Measurements from ENCODE around the gene CCDC167. TPM values are rescaled to one million over a fixed set of nuclear protein-coding genes. Genes with fewer than 3 reads are reported as not detected.

CCDC167 gene
- total RNA-seq, 1 donor from 2014 or later, result 24.0 TPM

- H3K4me3 ChIP-seq (ENCODE audit: insufficient read depth, low read depth, low read length), result no peak overlapping the region
- H3K4me1 ChIP-seq (ENCODE audit: insufficient read depth, low read length), result peaks cover 26% of the 10 kb centered on the region
- DNase-seq (ENCODE audit: low read depth), result peak; percentile 83
- no peaks in the 10 kb centered on the region for H3K27me3 ChIP-seq (ENCODE audit: insufficient read depth, low read length)
- H3K4me3 Mint-ChIP-seq (ENCODE audit: unreplicated experiment), result no peak overlapping the region
- no peaks in the 10 kb centered on the region for H3K79me2 ChIP-seq (ENCODE audit: insufficient read depth, low read length)
- FAIRE-seq, result peak; percentile 13
- peak overlapping the region; percentile 81 for H3K27ac ChIP-seq (ENCODE audit: low read depth, low read length)
- TF ChIP-seq CTCF (IDR thresholded peaks at IDR 0.05; ENCODE audit: insufficient read depth, low read depth, low read length) (no peak), EZH2 (IDR thresholded peaks at IDR 0.05; ENCODE audit: insufficient read depth, low read length) (no peak)
- H2AFZ ChIP-seq (ENCODE audit: low read depth, low read length), result peak overlapping the region; percentile 13
- no peak overlapping the region for H3K27ac Mint-ChIP-seq (ENCODE audit: unreplicated experiment)
- H3K9me3 Mint-ChIP-seq (ENCODE audit: unreplicated experiment), result no peaks in the 10 kb centered on the region
- H3K36me3 ChIP-seq (ENCODE audit: insufficient read depth, low read length), result peaks cover 15% of the 10 kb centered on the region
- peaks cover 60% of the 10 kb centered on the region for H3K36me3 Mint-ChIP-seq (ENCODE audit: low read depth, unreplicated experiment)
- peak overlapping the region; percentile 51 for H3K9ac ChIP-seq (ENCODE audit: low read length)
- no peaks in the 10 kb centered on the region for H4K20me1 ChIP-seq (ENCODE audit: insufficient read depth, low read length)
- H3K4me1 Mint-ChIP-seq (ENCODE audit: low read depth, unreplicated experiment), result peaks cover 9% of the 10 kb centered on the region
- H3K27me3 Mint-ChIP-seq (ENCODE audit: low read depth, unreplicated experiment), result no peaks in the 10 kb centered on the region
- no peaks in the 10 kb centered on the region for H3K9me3 ChIP-seq (ENCODE audit: insufficient read depth, low read depth, low read length)
- peak overlapping the region; percentile 68 for H3K4me2 ChIP-seq (ENCODE audit: low read length)
Observed at GRCh38 chr6:37456126-37456525, 43.6 kb downstream of the CCDC167 start.

GRCh38 chr6:37454420-37455140 lies 45.1 kb downstream of the CCDC167 start:
- H3K4me2 ChIP-seq (ENCODE audit: low read length), result no peak overlapping the region

More at GRCh38 chr6:37454420-37455140, 45.1 kb downstream of the CCDC167 start:
- H3K27me3 Mint-ChIP-seq (ENCODE audit: low read depth, unreplicated experiment), result no peaks in the 10 kb centered on the region
- H3K9me3 Mint-ChIP-seq (ENCODE audit: unreplicated experiment), result no peaks in the 10 kb centered on the region
- H3K27ac ChIP-seq (ENCODE audit: low read depth, low read length), result no peak overlapping the region
- FAIRE-seq (no peak), DNase-seq (ENCODE audit: low read depth) (no peak)
- H3K9me3 ChIP-seq (ENCODE audit: insufficient read depth, low read depth, low read length), result no peaks in the 10 kb centered on the region
- TF ChIP-seq EZH2 (IDR thresholded peaks at IDR 0.05; ENCODE audit: insufficient read depth, low read length), result no peak
- TF ChIP-seq CTCF (IDR thresholded peaks at IDR 0.05; ENCODE audit: insufficient read depth, low read depth, low read length), result no peak
- no peaks in the 10 kb centered on the region for H3K27me3 ChIP-seq (ENCODE audit: insufficient read depth, low read length)
- H4K20me1 ChIP-seq (ENCODE audit: insufficient read depth, low read length), result no peaks in the 10 kb centered on the region
- H3K4me3 ChIP-seq (ENCODE audit: insufficient read depth, low read depth, low read length), result no peak overlapping the region
- no peaks in the 10 kb centered on the region for H3K4me1 Mint-ChIP-seq (ENCODE audit: low read depth, unreplicated experiment)
- no peak overlapping the region for H3K27ac Mint-ChIP-seq (ENCODE audit: unreplicated experiment)
- no peak overlapping the region for H3K9ac ChIP-seq (ENCODE audit: low read length)
- no peak overlapping the region for H2AFZ ChIP-seq (ENCODE audit: low read depth, low read length)
- no peak overlapping the region for H3K4me3 Mint-ChIP-seq (ENCODE audit: unreplicated experiment)
- no peaks in the 10 kb centered on the region for H3K79me2 ChIP-seq (ENCODE audit: insufficient read depth, low read length)
- peaks cover 20% of the 10 kb centered on the region for H3K36me3 ChIP-seq (ENCODE audit: insufficient read depth, low read length)
- H3K4me1 ChIP-seq (ENCODE audit: insufficient read depth, low read length), result peaks cover 26% of the 10 kb centered on the region
- peaks cover 59% of the 10 kb centered on the region for H3K36me3 Mint-ChIP-seq (ENCODE audit: low read depth, unreplicated experiment)
